GM18868 (cell line): Measurements from ENCODE around the gene TAB2.

Experiments
- ATAC-seq: cut with Tn5 transposase; IDR thresholded peaks from one replicate; pipeline ENCODE4 v1.9.1; 2021; ENCODE audit warnings: mild to moderate bottlenecking, moderate library complexity; ENCODE audit not compliant: unreplicated experiment

TAB2 gene

GRCh38 chr6:149409617-149410016, 92.1 kb downstream of the TAB2 start:
- no peak for ATAC-seq

- no peak for ATAC-seq
Measured at GRCh38 chr6:149410557-149410956, 93.0 kb downstream of the TAB2 start.

GRCh38 chr6:149414009-149414408, 96.5 kb downstream of the TAB2 start:
- no peak for ATAC-seq

- no peak for ATAC-seq
Measured at GRCh38 chr6:149414821-149415220, 97.3 kb downstream of the TAB2 start.

- ATAC-seq: no peak
Measured at GRCh38 chr6:149419696-149420404, 102.3 kb downstream of the TAB2 start.

GRCh38 chr6:149421132-149421531, 103.6 kb downstream of the TAB2 start:
- no peak for ATAC-seq

GRCh38 chr6:149422581-149422980, 105.1 kb downstream of the TAB2 start:
- ATAC-seq: no peak

- ATAC-seq: no peak
Measured at GRCh38 chr6:149423964-149424440, 106.5 kb downstream of the TAB2 start.

GRCh38 chr6:149425224-149425623, 107.7 kb downstream of the TAB2 start:
- no peak for ATAC-seq

GRCh38 chr6:149425754-149426153, 108.2 kb downstream of the TAB2 start:
- no peak for ATAC-seq

- no peak for ATAC-seq
Measured at GRCh38 chr6:149428606-149429005, 111.1 kb downstream of the TAB2 start.

GRCh38 chr6:149429427-149430360, 112.2 kb downstream of the TAB2 start:
- ATAC-seq: no peak

- peak; percentile 93 for ATAC-seq
Measured at GRCh38 chr6:149431905-149432775, 114.6 kb downstream of the TAB2 start.

GRCh38 chr6:149433405-149433804, 115.9 kb downstream of the TAB2 start:
- ATAC-seq: no peak

GRCh38 chr6:149433881-149434280, 116.4 kb downstream of the TAB2 start:
- no peak for ATAC-seq

- ATAC-seq: no peak
Measured at GRCh38 chr6:149435919-149436586, 118.5 kb downstream of the TAB2 start.

- no peak for ATAC-seq
Measured at GRCh38 chr6:149436647-149437046, 119.1 kb downstream of the TAB2 start.

GRCh38 chr6:149437212-149437611, 119.7 kb downstream of the TAB2 start:
- no peak for ATAC-seq

- ATAC-seq: peak; percentile 86
Measured at GRCh38 chr6:149438855-149439254, 121.3 kb downstream of the TAB2 start.

- no peak for ATAC-seq
Measured at GRCh38 chr6:149439626-149440025, 122.1 kb downstream of the TAB2 start.
